Muscle of arm (tissue), 12 donors: ENCODE data around the gene CCDC102B. TPM values are rescaled to one million over a fixed set of nuclear protein-coding genes. Genes with fewer than 3 reads are reported as not detected.
"Not testable (repeated sequence)": the region's sequence is repeated elsewhere in the genome, so short reads cannot be mapped to it uniquely, and the experiment has no call there.

Experiments
- DNase-seq: peaks from one replicate; pipeline ENCODE4 v3.0.0-alpha.2; 2013
- polyA plus RNA-seq, 12 donors: library from polyadenylated mRNA; unstranded; fragments of 120-200 nt; gene quantifications; one replicate each; pipeline ENCODE4 v1.2.1, GENCODE V29; 2013; ENCODE audit not compliant: insufficient read length in 12 of 12

Gene CCDC102B
- polyA plus RNA-seq, 12 donors: 10.8 to 25.0 (median 13.8) TPM; not detected in 1

- DNase-seq: no peak
These were observed 25.0 kb downstream of the CCDC102B start for GRCh38 chr18:68822926-68823325.

GRCh38 chr18:68826121-68826520 is 28.2 kb downstream of the CCDC102B start:
- no peak for DNase-seq

GRCh38 chr18:68830256-68831045 is 32.6 kb downstream of the CCDC102B start:
- peak; percentile 65 for DNase-seq

- no peak for DNase-seq
These were observed 35.9 kb downstream of the CCDC102B start for GRCh38 chr18:68833756-68834155.

- DNase-seq: no peak
These were observed 40.0 kb downstream of the CCDC102B start for GRCh38 chr18:68837665-68838451.

- DNase-seq: no peak
These were observed 41.8 kb downstream of the CCDC102B start for GRCh38 chr18:68839701-68840100.

- peak; percentile 59 for DNase-seq
These were observed 42.8 kb downstream of the CCDC102B start for GRCh38 chr18:68840554-68841263.

GRCh38 chr18:68841301-68841700 is 43.4 kb downstream of the CCDC102B start:
- DNase-seq: no peak

- no peak for DNase-seq
These were observed 45.1 kb downstream of the CCDC102B start for GRCh38 chr18:68842951-68843350.

GRCh38 chr18:68843473-68844089 is 45.7 kb downstream of the CCDC102B start:
- no peak for DNase-seq

GRCh38 chr18:68847219-68847837 is 49.4 kb downstream of the CCDC102B start:
- no peak for DNase-seq

GRCh38 chr18:68848242-68848641 is 50.4 kb downstream of the CCDC102B start:
- DNase-seq: no peak

- no peak for DNase-seq
These were observed 57.0 kb downstream of the CCDC102B start for GRCh38 chr18:68854786-68855391.

- DNase-seq: no peak
These were observed 57.6 kb downstream of the CCDC102B start for GRCh38 chr18:68855491-68855890.

GRCh38 chr18:68861365-68861764 is 63.5 kb downstream of the CCDC102B start:
- no peak for DNase-seq

- no peak for DNase-seq
These were observed 67.1 kb downstream of the CCDC102B start for GRCh38 chr18:68865021-68865420.

GRCh38 chr18:68865503-68865902 is 67.6 kb downstream of the CCDC102B start:
- no peak for DNase-seq

GRCh38 chr18:68873003-68873402 is 75.1 kb downstream of the CCDC102B start:
- DNase-seq: no peak

GRCh38 chr18:68874361-68874760 is 76.5 kb downstream of the CCDC102B start:
- DNase-seq: peak; percentile 4

- not testable (repeated sequence) for DNase-seq
These were observed 82.1 kb downstream of the CCDC102B start for GRCh38 chr18:68879947-68880346.

GRCh38 chr18:68887410-68887809 is 89.5 kb downstream of the CCDC102B start:
- DNase-seq: no peak
